HepG2 (cell line): ENCODE data around the gene ERMARD. TPM values are rescaled to one million over a fixed set of nuclear protein-coding genes. Genes with fewer than 3 reads are reported as not detected.
A peak's percentile ranks its signal among the peaks of the same experiment; 100 is the strongest.

Experiments used
- ARNT2 ChIP-seq: sonication (generic); formaldehyde crosslinking; IDR thresholded peaks from 2 replicates; pipeline ENCODE4 v1.8.0; 2022; ENCODE audit warnings: mild to moderate bottlenecking, low read depth, missing genetic modification reagents, moderate library complexity
- FOXM1 ChIP-seq: sonication (generic); formaldehyde crosslinking; IDR thresholded peaks from 2 replicates; pipeline ENCODE4 v1.5.0; 2020; ENCODE audit warnings: missing genetic modification reagents
- HES4 ChIP-seq: sonication (generic); formaldehyde crosslinking; IDR thresholded peaks from 2 replicates; pipeline ENCODE4 v1.9.0; 2021; ENCODE audit warnings: mild to moderate bottlenecking, missing genetic modification reagents, borderline replicate concordance
- MAFF ChIP-seq: IDR thresholded peaks from 2 replicates; pipeline ENCODE4 v1.6.1; 2011; ENCODE audit warnings: low read depth, low read length, improper control_type of control experiment
- MBD4 ChIP-seq: IDR thresholded peaks from 2 replicates; pipeline ENCODE4 v1.6.1; 2012; ENCODE audit warnings: low read length, inconsistent platforms, borderline replicate concordance
- NR2C2 ChIP-seq: sonication (generic); formaldehyde crosslinking; IDR thresholded peaks from 2 replicates; pipeline ENCODE4 v1.4.0; 2020; ENCODE audit warnings: missing genetic modification reagents, mild to moderate bottlenecking, moderate library complexity, borderline replicate concordance
- PPARG ChIP-seq: conservative IDR thresholded peaks from 2 replicates; pipeline ENCODE4 v1.6.1; 2016; ENCODE audit warnings: missing biosample characterization, missing genetic modification reagents
- RXRB ChIP-seq: IDR thresholded peaks from 2 replicates; pipeline ENCODE4 v1.6.1; 2016; ENCODE audit warnings: borderline replicate concordance, missing genetic modification reagents, missing compliant biosample characterization
- SMARCC2 ChIP-seq: fragments of 450-650 bp; IDR thresholded peaks from 2 replicates; pipeline ENCODE4 v1.6.1; 2017; ENCODE audit warnings: antibody characterized with exemption, mild to moderate bottlenecking
- STAT6 ChIP-seq: sonication (generic); formaldehyde crosslinking; IDR thresholded peaks from 2 replicates; pipeline ENCODE4 v1.4.0; 2020; ENCODE audit warnings: missing genetic modification reagents, mild to moderate bottlenecking, borderline replicate concordance
- TBP ChIP-seq: sonication (generic); formaldehyde crosslinking; IDR thresholded peaks from 2 replicates; pipeline ENCODE4 v1.5.0; 2020; ENCODE audit warnings: missing genetic modification reagents
- UBTF ChIP-seq: sonication (generic); formaldehyde crosslinking; IDR thresholded peaks from 2 replicates; pipeline ENCODE4 v1.4.0; 2020; ENCODE audit warnings: mild to moderate bottlenecking, missing genetic modification reagents
- ZBTB44 ChIP-seq: sonication (generic); formaldehyde crosslinking; IDR thresholded peaks from 2 replicates; pipeline ENCODE4 v1.4.0; 2020; ENCODE audit warnings: missing genetic modification reagents
- ZFP36L2 ChIP-seq: sonication (generic); formaldehyde crosslinking; IDR thresholded peaks from 2 replicates; pipeline ENCODE4 v1.4.0; 2020; ENCODE audit warnings: missing genetic modification reagents
- ZKSCAN8 ChIP-seq: IDR thresholded peaks from 2 replicates; pipeline ENCODE4 v1.6.1; 2016; ENCODE audit warnings: borderline replicate concordance, missing genetic modification reagents, missing compliant biosample characterization
- ZNF253 ChIP-seq: sonication (generic); formaldehyde crosslinking; IDR thresholded peaks from 2 replicates; pipeline ENCODE4 v1.8.0; 2022; ENCODE audit warnings: mild to moderate bottlenecking, missing genetic modification reagents, borderline replicate concordance
- ZNF530 ChIP-seq: sonication (generic); formaldehyde crosslinking; IDR thresholded peaks from 2 replicates; pipeline ENCODE4 v1.5.0; 2020; ENCODE audit warnings: low read depth, mild to moderate bottlenecking, missing genetic modification reagents
- ZNF691 ChIP-seq: sonication (generic); formaldehyde crosslinking; IDR thresholded peaks from 2 replicates; pipeline ENCODE4 v1.4.0; 2020; ENCODE audit warnings: missing genetic modification reagents, low read depth, mild to moderate bottlenecking, borderline replicate concordance
- ZNF703 ChIP-seq: sonication (generic); formaldehyde crosslinking; IDR thresholded peaks from 2 replicates; pipeline ENCODE4 v1.5.1; 2020; ENCODE audit warnings: missing genetic modification reagents, mild to moderate bottlenecking, moderate library complexity, borderline replicate concordance
- ZNF746 ChIP-seq: sonication (generic); formaldehyde crosslinking; IDR thresholded peaks from 2 replicates; pipeline ENCODE4 v1.8.0; 2022; ENCODE audit warnings: mild to moderate bottlenecking, missing genetic modification reagents
- ZNF776 ChIP-seq: sonication (generic); formaldehyde crosslinking; IDR thresholded peaks from 2 replicates; pipeline ENCODE4 v1.4.0; 2020; ENCODE audit warnings: mild to moderate bottlenecking, missing genetic modification reagents
- polyA plus RNA-seq, 8 experiments: library from polyadenylated mRNA; depleted of rRNA in 3 of 8; stranded (reverse) in 7 of 8; unstranded in 1 of 8; fragments of >200 nt; fragmentation: Illumina TruSeq in 4 of 8; extraction: Trizol in 4 of 8; gene quantifications; 2 replicates each; pipeline versions ENCODE4 v1.2.1 to v1.2.3, GENCODE V29; 2011 to 2016; ENCODE audit warnings: low read depth in 4 of 8, missing spikeins in 1 of 8, mixed read lengths in 1 of 8; ENCODE audit not compliant: insufficient read depth in 1 of 8
- total RNA-seq, 5 experiments: library from RNA; depleted of rRNA; stranded (reverse); fragments of >200 nt; fragmentation: Illumina TruSeq; extraction: Trizol; gene quantifications; 2 replicates each; pipeline ENCODE4 v1.2.3, GENCODE V29; 2016; ENCODE audit warnings: low read depth in 1 of 5

Gene ERMARD
- total and polyA plus RNA-seq, 2 of the 13 experiments (the other 11 are each of a cell fraction or from before 2014, with no cell fraction given): 8.8 to 10.7 TPM

GRCh38 chr6:169800668-169801395 lies 49.4 kb downstream of the ERMARD start (continued):
- TF ChIP-seq UBTF (CRISPR knock-in tag): peak; percentile 81
- TF ChIP-seq STAT6 (CRISPR knock-in tag): peak; percentile 72; the same call in 1 of the 2 replicates
- no peak; the same call in 1 of the 2 replicates for TF ChIP-seq ZNF746 (CRISPR knock-in tag)
- peak; percentile 33 for TF ChIP-seq NR2C2 (CRISPR knock-in tag)
- peak; percentile 49; the same call in 1 of the 2 replicates for TF ChIP-seq ARNT2 (CRISPR knock-in tag)
- no peak for TF ChIP-seq ZNF253 (CRISPR knock-in tag)
- TF ChIP-seq ZNF703: peak; percentile 81; the same call in 1 of the 2 replicates
- TF ChIP-seq TBP (CRISPR knock-in tag): no peak
- TF ChIP-seq ZFP36L2 (CRISPR knock-in tag): no peak
- TF ChIP-seq MBD4: no peak
- no peak for TF ChIP-seq SMARCC2
- peak; percentile 32; the same call in 1 of the 2 replicates for TF ChIP-seq MAFF
- TF ChIP-seq ZKSCAN8 (CRISPR knock-in tag): 0 out of 2 replicates have a peak, but pooled peaks have one; percentile 38
- no peak for TF ChIP-seq FOXM1 (CRISPR knock-in tag)
- peak; percentile 59 for TF ChIP-seq ZBTB44 (CRISPR knock-in tag)
- 0 out of 2 replicates have a peak, but pooled peaks have one; percentile 58 for TF ChIP-seq HES4 (CRISPR knock-in tag)
- peak; percentile 59 for TF ChIP-seq RXRB (CRISPR knock-in tag)
- no peak for TF ChIP-seq ZNF530 (CRISPR knock-in tag)
- TF ChIP-seq ZNF776: no peak
- no peak; the same call in 1 of the 2 replicates for TF ChIP-seq PPARG (CRISPR knock-in tag)
- peak; percentile 90 for TF ChIP-seq ZNF691 (CRISPR knock-in tag)
